Adrenal gland (tissue), 5 donors: ENCODE measurements around the gene INCENP.

Experiments
- POLR2A ChIP-seq, 2 donors: fragments of 450-650 bp; IDR thresholded peaks; one replicate each; pipeline ENCODE4 v1.6.1; 2017; ENCODE audit warnings: antibody characterized with exemption in 2 of 2, mild to moderate bottlenecking in 2 of 2, moderate library complexity in 1 of 2
- TF ChIP-seq, protein P1 (sequence below), 6 experiments: fragments of 450-650 bp in 4 of 6; fragments of 200-600 bp in 2 of 6; sonication (generic) in 1 of 6; IDR thresholded peaks; 1 replicate in 5 of 6; 2 replicates in 1 of 6; pipeline versions ENCODE4 v1.5.1 to v1.8.0; 2016 to 2021; ENCODE audit warnings: antibody characterized with exemption in 6 of 6, mild to moderate bottlenecking in 2 of 6, moderate library complexity in 1 of 6
- donor health status: DM: no; HTN: no; CAD: no.

DNA sequence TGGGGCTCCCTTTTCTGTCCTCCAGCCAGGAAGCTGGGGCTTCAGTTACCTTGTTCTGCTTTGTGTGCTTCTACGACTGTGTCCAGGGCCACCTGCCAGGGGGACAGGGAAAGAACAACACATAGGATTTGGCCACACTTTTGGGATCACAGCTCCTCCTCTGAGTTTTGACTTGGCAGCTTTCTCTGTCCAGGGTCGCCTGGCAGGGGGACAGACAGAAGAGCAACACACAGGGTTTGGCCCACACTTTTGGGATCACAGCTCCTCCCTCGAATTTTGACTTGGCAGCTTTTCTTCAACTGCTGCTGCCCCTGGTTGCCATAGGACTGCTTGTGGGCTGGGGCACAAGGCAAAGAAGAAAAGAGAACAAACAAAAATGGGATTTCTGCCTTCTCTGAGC is 19.1 kb downstream of the INCENP start:
- TF ChIP-seq, protein P1, sequence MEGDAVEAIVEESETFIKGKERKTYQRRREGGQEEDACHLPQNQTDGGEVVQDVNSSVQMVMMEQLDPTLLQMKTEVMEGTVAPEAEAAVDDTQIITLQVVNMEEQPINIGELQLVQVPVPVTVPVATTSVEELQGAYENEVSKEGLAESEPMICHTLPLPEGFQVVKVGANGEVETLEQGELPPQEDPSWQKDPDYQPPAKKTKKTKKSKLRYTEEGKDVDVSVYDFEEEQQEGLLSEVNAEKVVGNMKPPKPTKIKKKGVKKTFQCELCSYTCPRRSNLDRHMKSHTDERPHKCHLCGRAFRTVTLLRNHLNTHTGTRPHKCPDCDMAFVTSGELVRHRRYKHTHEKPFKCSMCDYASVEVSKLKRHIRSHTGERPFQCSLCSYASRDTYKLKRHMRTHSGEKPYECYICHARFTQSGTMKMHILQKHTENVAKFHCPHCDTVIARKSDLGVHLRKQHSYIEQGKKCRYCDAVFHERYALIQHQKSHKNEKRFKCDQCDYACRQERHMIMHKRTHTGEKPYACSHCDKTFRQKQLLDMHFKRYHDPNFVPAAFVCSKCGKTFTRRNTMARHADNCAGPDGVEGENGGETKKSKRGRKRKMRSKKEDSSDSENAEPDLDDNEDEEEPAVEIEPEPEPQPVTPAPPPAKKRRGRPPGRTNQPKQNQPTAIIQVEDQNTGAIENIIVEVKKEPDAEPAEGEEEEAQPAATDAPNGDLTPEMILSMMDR (IDR thresholded peaks at IDR 0.05) = no peak
- TF ChIP-seq POLR2A (IDR thresholded peaks at IDR 0.05) = no peak
